Loucy (cell line): ENCODE results near the gene GSG1L.

Source experiments
- CTCF ChIP-seq: fragments of 200-600 bp; sonication (generic); conservative IDR thresholded peaks from 2 replicates; pipeline ENCODE4 v1.5.1; 2014; ENCODE audit warnings: mild to moderate bottlenecking, antibody characterized with exemption, low read length
- EZH2phosphoT487 ChIP-seq: fragments of 200-600 bp; IDR thresholded peaks from 2 replicates; pipeline ENCODE4 v1.6.1; 2018; ENCODE audit warnings: antibody characterized with exemption, mild to moderate bottlenecking, moderate library complexity, borderline replicate concordance

- TF ChIP-seq CTCF (no peak), EZH2phosphoT487 (no peak)
Measured at GRCh38 chr16:28038409-28038808, 25.1 kb downstream of the GSG1L start.
